H1 (cell line): ENCODE measurements around the gene GSTM2. TPM values are rescaled to one million over a fixed set of nuclear protein-coding genes. Genes with fewer than 3 reads are reported as not detected.

Experiments used
- CTCF ChIA-PET: fragments of 300-600 bp; sonication (Branson Sonifier 250); formaldehyde crosslinking; loops from one replicate; lab custom pipeline; 2021; ENCODE audit not compliant: partially characterized antibody; lab: Charles Lee
- POLR2A ChIA-PET: fragments of 300-600 bp; sonication (Branson Sonifier 250); formaldehyde crosslinking; loops from one replicate; lab custom pipeline; 2021; ENCODE audit warnings: inconsistent platforms; ENCODE audit not compliant: partially characterized antibody; lab: Charles Lee
- DNase-seq, 2 experiments: peaks; one replicate each; pipeline versions ENCODE4 v3.0.0 to v3.0.0-alpha.2; 2010 to 2022; ENCODE audit warnings: low spot score in 2 of 2, low read depth in 1 of 2, mixed read lengths in 1 of 2
- FAIRE-seq: peaks from 2 replicates; lab custom pipeline; 2011; peaks lifted over from hg19 to GRCh38; lab: Jason Lieb, UNC
- H2AFZ ChIP-seq: 2 replicates; pipeline ENCODE4 v1.8.1; 2012; ENCODE audit warnings: low read length, inconsistent platforms
- H2AK5ac ChIP-seq: 2 replicates; pipeline ENCODE4 v1.6.1; 2013; ENCODE audit warnings: low read depth, low read length
- H2BK120ac ChIP-seq: replicated peaks from 2 replicates; pipeline ENCODE3; 2013; ENCODE audit warnings: low read depth, low read length, inconsistent platforms
- H2BK12ac ChIP-seq: 2 replicates; pipeline ENCODE4 v1.6.1; 2013; ENCODE audit warnings: low read depth, low read length
- H2BK15ac ChIP-seq: 2 replicates; pipeline ENCODE4 v1.6.1; 2013; ENCODE audit warnings: low read length
- H2BK20ac ChIP-seq: 2 replicates; pipeline ENCODE4 v1.6.1; 2013; ENCODE audit warnings: low read length
- H2BK5ac ChIP-seq: 2 replicates; pipeline ENCODE4 v1.6.1; 2013; ENCODE audit warnings: low read depth, low read length
- H3K14ac ChIP-seq: 2 replicates; pipeline ENCODE4 v1.6.1; 2013; ENCODE audit warnings: inconsistent platforms; ENCODE audit not compliant: insufficient read length
- H3K18ac ChIP-seq: 2 replicates; pipeline ENCODE4 v1.6.1; 2013; ENCODE audit warnings: low read length; ENCODE audit errors: extremely low read depth
- H3K23ac ChIP-seq: 2 replicates; pipeline ENCODE4 v1.6.1; 2013; ENCODE audit warnings: inconsistent platforms; ENCODE audit not compliant: insufficient read length
- H3K23me2 ChIP-seq: 2 replicates; pipeline ENCODE4 v1.6.1; 2013; ENCODE audit warnings: low read depth, low read length
- H3K27ac ChIP-seq: 2 replicates; pipeline ENCODE4 v1.6.1; 2011; ENCODE audit warnings: low read depth, low read length, inconsistent platforms
- H3K27me3 ChIP-seq, 4 experiments: replicated peaks in 1 of 4; 1 replicate in 1 of 4; 2 replicates in 3 of 4; pipeline versions ENCODE4 v1.6.1 to v1.8.1; 2011 to 2013; ENCODE audit warnings: low read length in 3 of 4, mild to moderate bottlenecking in 3 of 4, inconsistent platforms in 2 of 4, mixed read lengths in 2 of 4, moderate library complexity in 1 of 4; ENCODE audit not compliant: control insufficient read depth in 3 of 4, insufficient read depth in 3 of 4; ENCODE audit errors: extremely low read depth in 1 of 4
- H3K36me3 ChIP-seq, 4 experiments: 2 replicates each; pipeline versions ENCODE4 v1.6.1 to v1.8.1; 2011 to 2013; ENCODE audit warnings: mild to moderate bottlenecking in 4 of 4, low read length in 3 of 4, moderate library complexity in 2 of 4, control low read depth in 1 of 4, inconsistent platforms in 1 of 4; ENCODE audit not compliant: insufficient read depth in 4 of 4, control insufficient read depth in 2 of 4
- H3K4ac ChIP-seq: replicated peaks from 2 replicates; pipeline ENCODE3; 2013; ENCODE audit warnings: low read length, low read depth, mixed read lengths, inconsistent platforms; ENCODE audit not compliant: insufficient read length
- H3K4me1 ChIP-seq, 4 experiments: replicated peaks in 1 of 4; 1 replicate in 1 of 4; 2 replicates in 3 of 4; pipeline versions ENCODE4 v1.6.1 to v1.8.1; 2011 to 2013; ENCODE audit warnings: low read length in 3 of 4, inconsistent platforms in 2 of 4, mixed read lengths in 1 of 4; ENCODE audit not compliant: insufficient read depth in 4 of 4, control insufficient read depth in 3 of 4
- H3K4me2 ChIP-seq, 2 experiments: 2 replicates each; pipeline versions ENCODE4 v1.6.1 to v1.8.1; 2011 to 2013; ENCODE audit warnings: low read depth in 2 of 2, low read length in 2 of 2, control low read depth in 1 of 2, inconsistent platforms in 1 of 2, mild to moderate bottlenecking in 1 of 2; ENCODE audit not compliant: insufficient read depth in 1 of 2
- H3K4me3 ChIP-seq, 4 experiments: fragments of 200-600, 300-600 bp in 1 of 4; sonication (generic), shearing (Covaris generic), sonication (Bioruptor Twin) in 1 of 4; 2 replicates each; pipeline versions ENCODE4 v1.5.1 to v1.8.1; 2011 to 2016; ENCODE audit warnings: low read length in 4 of 4, low read depth in 3 of 4, control low read depth in 2 of 4, inconsistent platforms in 2 of 4, mild to moderate bottlenecking in 2 of 4, mixed read lengths in 1 of 4, moderate library complexity in 1 of 4; ENCODE audit not compliant: insufficient read depth in 2 of 4; ENCODE audit errors: extremely low read depth in 1 of 4
- H3K56ac ChIP-seq: replicated peaks from 2 replicates; pipeline ENCODE3; 2013; ENCODE audit warnings: low read depth, mild to moderate bottlenecking, mixed read lengths, low read length, inconsistent platforms; ENCODE audit not compliant: insufficient read length
- H3K79me1 ChIP-seq: 2 replicates; pipeline ENCODE4 v1.6.1; 2013; ENCODE audit warnings: low read depth, low read length, control low read depth
- H3K79me2 ChIP-seq, 2 experiments: 2 replicates each; pipeline versions ENCODE4 v1.6.1 to v1.8.1; 2012 to 2013; ENCODE audit warnings: low read length in 2 of 2, mild to moderate bottlenecking in 2 of 2, inconsistent platforms in 1 of 2; ENCODE audit not compliant: insufficient read depth in 2 of 2, control insufficient read depth in 1 of 2
- H3K9ac ChIP-seq, 4 experiments: replicated peaks in 1 of 4; 1 replicate in 1 of 4; 2 replicates in 3 of 4; pipeline versions ENCODE4 v1.6.1 to v1.8.1; 2011 to 2013; ENCODE audit warnings: low read depth in 3 of 4, low read length in 3 of 4, control low read depth in 2 of 4, mild to moderate bottlenecking in 2 of 4, moderate library complexity in 2 of 4, inconsistent platforms in 1 of 4; ENCODE audit errors: extremely low read depth in 1 of 4
- H3K9me3 ChIP-seq, 2 experiments: 2 replicates each; pipeline versions ENCODE4 v1.6.1 to v1.8.1; 2012 to 2013; ENCODE audit warnings: mild to moderate bottlenecking in 2 of 2, moderate library complexity in 2 of 2, control low read depth in 1 of 2, inconsistent platforms in 1 of 2, low read depth in 1 of 2, low read length in 1 of 2, mixed read lengths in 1 of 2; ENCODE audit not compliant: insufficient read depth in 2 of 2
- H4K20me1 ChIP-seq, 2 experiments: replicated peaks in 1 of 2; 2 replicates each; pipeline versions ENCODE3 to v1.8.1; 2011 to 2013; ENCODE audit warnings: inconsistent platforms in 2 of 2, low read length in 2 of 2, mild to moderate bottlenecking in 1 of 2; ENCODE audit not compliant: insufficient read depth in 2 of 2, control insufficient read depth in 1 of 2
- H4K5ac ChIP-seq: 2 replicates; pipeline ENCODE4 v1.6.1; 2013; ENCODE audit warnings: low read length, low read depth, mixed read lengths, inconsistent platforms; ENCODE audit not compliant: insufficient read length
- H4K8ac ChIP-seq: 2 replicates; pipeline ENCODE4 v1.8.0; 2013; ENCODE audit warnings: mild to moderate bottlenecking, moderate library complexity, low read length, inconsistent platforms; ENCODE audit not compliant: insufficient read depth; ENCODE audit errors: extremely low read depth
- H4K91ac ChIP-seq: replicated peaks from 2 replicates; pipeline ENCODE3; 2013; ENCODE audit warnings: low read length, mixed read lengths, inconsistent platforms; ENCODE audit not compliant: insufficient read length
- EZH2 ChIP-seq: fragments of 200-600 bp; sonication (generic); IDR thresholded peaks from 2 replicates; pipeline ENCODE4 v1.7.1; 2012; ENCODE audit warnings: low read depth, mild to moderate bottlenecking, moderate library complexity, low read length, inconsistent platforms; ENCODE audit not compliant: severe bottlenecking
- KDM5A ChIP-seq: fragments of 200-600 bp; IDR thresholded peaks from 2 replicates; pipeline ENCODE4 v1.7.1; 2012; ENCODE audit warnings: mild to moderate bottlenecking, low read length, inconsistent platforms, mixed read lengths
- MAFK ChIP-seq: IDR thresholded peaks from 2 replicates; pipeline ENCODE4 v1.6.1; 2012; ENCODE audit warnings: low read depth, mild to moderate bottlenecking, improper control_type of control experiment, low read length
- whole genome bisulfite sequencing, 2 experiments: shearing (Covaris generic) in 1 of 2; methylation state at CpG; one replicate each; pipeline versions ENCODE4 v1.1.6 to v1.1.7; 2013 to 2015; ENCODE audit warnings: low lambda C conversion rate in 2 of 2, mixed read lengths in 2 of 2, inconsistent platforms in 1 of 2, low coverage in 1 of 2, missing lambda C conversion rate in 1 of 2; ENCODE audit not compliant: insufficient replicate concordance in 2 of 2, insufficient coverage in 1 of 2, insufficient read length in 1 of 2; ENCODE audit errors: extremely low coverage in 1 of 2, missing lambda C conversion rate in 1 of 2; 5-methylcytosine and 5-hydroxymethylcytosine counted together
- polyA plus RNA-seq, 7 experiments: library from polyadenylated mRNA; depleted of rRNA in 3 of 7; stranded (reverse) in 5 of 7; unstranded in 2 of 7; fragments of >200 nt in 5 of 7; fragments of 200-250 nt in 2 of 7; gene quantifications; 1 replicate in 5 of 7; 2 replicates in 1 of 7; 4 replicates in 1 of 7; pipeline versions ENCODE4 v1.2.1 to v1.2.3, GENCODE V29; 2011 to 2013; ENCODE audit warnings: missing spikeins in 2 of 7, mixed read lengths in 2 of 7
- total RNA-seq: library from RNA; stranded (reverse); fragmentation: NEBNext Ultra II Directional; extraction: Animal tissue kit (Norgen Biotek cat#: 25700); gene quantifications from 2 replicates; pipeline ENCODE4 v1.2.1, GENCODE V29; 2021

GSTM2 gene
- total and polyA plus RNA-seq, 2 of the 8 experiments (the other 6 are each of a cell fraction or from before 2014, with no cell fraction given), result 9.6 to 23.1 TPM

- Histone ChIP-seq H4K91ac (no peak overlapping the region), H4K5ac (no peak overlapping the region), H3K27me3 (no peaks in the 10 kb centered on the region), H3K36me3 (peaks cover 0 to 6% (median 5%) of the 10 kb centered on the region in 4 experiments; a peak in 6 of 8 replicates), H2AK5ac (no peak overlapping the region), H2BK20ac (no peak overlapping the region), H2BK12ac (no peak overlapping the region), H3K27ac (no peak overlapping the region), H2AFZ (no peak overlapping the region), H3K4me2 (no peak overlapping the region), H2BK120ac (no peak overlapping the region), H2BK15ac (no peak overlapping the region), H3K56ac (no peak overlapping the region), H3K23ac (no peak overlapping the region), H3K4me1 (peaks cover 5 to 8% (median 6%) of the 10 kb centered on the region in 4 experiments; a peak in 6 of 7 replicates), H4K20me1 (peaks cover 0 to 6% of the 10 kb centered on the region in 2 experiments), H3K4ac (no peak overlapping the region), H3K79me1 (no peaks in the 10 kb centered on the region), H3K4me3 (no peak overlapping the region), H3K23me2 (no peaks in the 10 kb centered on the region), H4K8ac (peak overlapping the region; percentile 12; the same call in 1 of the 2 replicates), H3K14ac (no peak overlapping the region), H3K9ac (no peak overlapping the region), H3K18ac (no peak overlapping the region), H3K9me3 (no peaks in the 10 kb centered on the region), H2BK5ac (no peak overlapping the region), H3K79me2 (no peaks in the 10 kb centered on the region)
- DNase-seq (peak in 1 of 2 experiments; percentile 40), FAIRE-seq (no peak)
- CTCF ChIA-PET, result interaction anchor here (1.0 to 9.0 kb wide), 16 partner anchors 17 to 344 kb away, joined by 3 to 185 read pairs (median 4); partner anchors contain the start of genes GNAI3, GSTM1 and GSTM4
- TF ChIP-seq KDM5A (no peak), MAFK (no peak), EZH2 (no peak)
- WGBS, 2 experiments, result 77% methylated on average over 12 of the region's 13 CpGs; no CpG with 5 or more reads in 1 of the 2 experiments
- POLR2A ChIA-PET, result interaction anchor here (0.8 to 1.6 kb wide), 4 partner anchors 9 to 87 kb away, joined by 3 to 5 read pairs (median 3); partner anchors contain the start of gene GNAI3
Observed at GRCh38 chr1:109634771-109635750, 32.8 kb upstream of the GSTM2 start.
